OCI-LY3 (cell line): ENCODE data around the gene PRSS22.

Experiments
- CTCF ChIP-seq: fragments of 200-600, 300-600 bp; sonication (generic); IDR thresholded peaks from 2 replicates; pipeline ENCODE4 v1.5.1; 2014; ENCODE audit warnings: antibody characterized with exemption, low read length, low read depth
- EZH2phosphoT487 ChIP-seq: fragments of 200-600 bp; shearing (Covaris generic); IDR thresholded peaks from 2 replicates; pipeline ENCODE4 v1.6.1; 2018; ENCODE audit warnings: antibody characterized with exemption, mixed run types, low read depth

- no peak for TF ChIP-seq CTCF
- TF ChIP-seq EZH2phosphoT487, result no peak
Observed at GRCh38 chr16:2822496-2822895, 35.5 kb downstream of the PRSS22 start.
